ENCODE data around the gene SIPA1. TPM values are rescaled to one million over a fixed set of nuclear protein-coding genes. Genes with fewer than 3 reads are reported as not detected.

SIPA1 gene
- total RNA-seq, 2 experiments from 2014 or later: 95.4 to 156 TPM

- no peaks in the 10 kb centered on the region for H3K79me2 ChIP-seq (ENCODE audit: insufficient read depth, low read depth, low read length)
- TF ChIP-seq, protein P1, sequence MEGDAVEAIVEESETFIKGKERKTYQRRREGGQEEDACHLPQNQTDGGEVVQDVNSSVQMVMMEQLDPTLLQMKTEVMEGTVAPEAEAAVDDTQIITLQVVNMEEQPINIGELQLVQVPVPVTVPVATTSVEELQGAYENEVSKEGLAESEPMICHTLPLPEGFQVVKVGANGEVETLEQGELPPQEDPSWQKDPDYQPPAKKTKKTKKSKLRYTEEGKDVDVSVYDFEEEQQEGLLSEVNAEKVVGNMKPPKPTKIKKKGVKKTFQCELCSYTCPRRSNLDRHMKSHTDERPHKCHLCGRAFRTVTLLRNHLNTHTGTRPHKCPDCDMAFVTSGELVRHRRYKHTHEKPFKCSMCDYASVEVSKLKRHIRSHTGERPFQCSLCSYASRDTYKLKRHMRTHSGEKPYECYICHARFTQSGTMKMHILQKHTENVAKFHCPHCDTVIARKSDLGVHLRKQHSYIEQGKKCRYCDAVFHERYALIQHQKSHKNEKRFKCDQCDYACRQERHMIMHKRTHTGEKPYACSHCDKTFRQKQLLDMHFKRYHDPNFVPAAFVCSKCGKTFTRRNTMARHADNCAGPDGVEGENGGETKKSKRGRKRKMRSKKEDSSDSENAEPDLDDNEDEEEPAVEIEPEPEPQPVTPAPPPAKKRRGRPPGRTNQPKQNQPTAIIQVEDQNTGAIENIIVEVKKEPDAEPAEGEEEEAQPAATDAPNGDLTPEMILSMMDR (conservative IDR thresholded peaks at IDR 0.05; ENCODE audit: low read length): no peak
- no peak for TF ChIP-seq EZH2phosphoT487 (IDR thresholded peaks at IDR 0.05; ENCODE audit: borderline replicate concordance, low read depth, low read length)
- no peak overlapping the region for H3K4me2 ChIP-seq (ENCODE audit: low read length)
- H3K9me2 ChIP-seq (ENCODE audit: insufficient read depth, low read length): no peaks in the 10 kb centered on the region
- no peak overlapping the region for H3K4me3 ChIP-seq (ENCODE audit: low read depth, low read length, poor library complexity, severe bottlenecking)
- H3K36me3 ChIP-seq (ENCODE audit: insufficient read depth, low read length): peaks cover 76% of the 10 kb centered on the region
- ChIA-PET POLR2A (no interaction called here), CTCF (ENCODE audit: unreplicated experiment) (no interaction called here)
- no peaks in the 10 kb centered on the region for H4K20me1 ChIP-seq (ENCODE audit: insufficient read depth, low read length)
- TSS peak; percentile 45 for BruUV-seq (replicated peaks)
- H2AFZ ChIP-seq (ENCODE audit: low read length): no peak overlapping the region
- no peaks in the 10 kb centered on the region for H3K9me3 ChIP-seq (ENCODE audit: low read length)
- intact Hi-C loops (cut with micrococcal nuclease; ENCODE audit: unreplicated experiment): no loop called here
- no peak overlapping the region for H3K27ac ChIP-seq (ENCODE audit: low read depth, low read length, poor library complexity, severe bottlenecking)
- peaks cover 18% of the 10 kb centered on the region for H3K4me1 ChIP-seq (ENCODE audit: insufficient read depth, low read length, poor library complexity, severe bottlenecking)
- no peak for DNase-seq (ENCODE audit: low spot score)
Observed at GRCh38 chr11:65648997-65649493, 11.1 kb downstream of the SIPA1 start.

- Histone ChIP-seq H3K9me2 (ENCODE audit: insufficient read depth, low read length) (no peaks in the 10 kb centered on the region), H3K36me3 (ENCODE audit: insufficient read depth, low read length) (peaks cover 82% of the 10 kb centered on the region), H3K79me2 (ENCODE audit: insufficient read depth, low read depth, low read length) (no peaks in the 10 kb centered on the region), H3K4me3 (ENCODE audit: low read depth, low read length, poor library complexity, severe bottlenecking) (no peak overlapping the region), H2AFZ (ENCODE audit: low read length) (no peak overlapping the region), H3K27ac (ENCODE audit: low read depth, low read length, poor library complexity, severe bottlenecking) (no peak overlapping the region), H3K4me1 (ENCODE audit: insufficient read depth, low read length, poor library complexity, severe bottlenecking) (peaks cover 18% of the 10 kb centered on the region), H3K9me3 (ENCODE audit: low read length) (no peaks in the 10 kb centered on the region), H3K4me2 (ENCODE audit: low read length) (no peak overlapping the region), H4K20me1 (ENCODE audit: insufficient read depth, low read length) (no peaks in the 10 kb centered on the region)
- intact Hi-C loops (cut with micrococcal nuclease; ENCODE audit: unreplicated experiment): no loop called here
- no peak for DNase-seq (ENCODE audit: low spot score)
- TF ChIP-seq, protein P1 (conservative IDR thresholded peaks at IDR 0.05; ENCODE audit: low read length): no peak
- TF ChIP-seq EZH2phosphoT487 (IDR thresholded peaks at IDR 0.05; ENCODE audit: borderline replicate concordance, low read depth, low read length): no peak
- no TSS peak for BruUV-seq (replicated peaks)
- ChIA-PET CTCF (ENCODE audit: unreplicated experiment) (no interaction called here), POLR2A (no interaction called here)
Observed at GRCh38 chr11:65649656-65650546, 12.0 kb downstream of the SIPA1 start.
